ENCODE data around the gene DENND1A. TPM values are rescaled to one million over a fixed set of nuclear protein-coding genes. Genes with fewer than 3 reads are reported as not detected.

DENND1A gene
- total RNA-seq, 3 donors from 2014 or later: 18.4 to 21.3 (median 20.1) TPM

- intact Hi-C loops (cut with DNase I; ENCODE audit: low total_unique reads): no loop called here
Measured at GRCh38 chr9:123346026-123346425, 583.9 kb downstream of the DENND1A start.

GRCh38 chr9:123345567-123345955 is 584.4 kb downstream of the DENND1A start:
- Histone ChIP-seq H3K4me1 (no peaks in the 10 kb centered on the region), H3K27me3 (peaks cover 0 to 4% of the 10 kb centered on the region in 2 donors), H3K36me3 (no peaks in the 10 kb centered on the region), H3K4me3 (no peak overlapping the region), H3K9me3 (no peaks in the 10 kb centered on the region), H3K27ac (peak overlapping the region in 1 of 2 donors; percentile 18)
- intact Hi-C loops (cut with DNase I; ENCODE audit: low total_unique reads): no loop called here
- no peak for TF ChIP-seq CTCF (IDR thresholded peaks at IDR 0.05)
- no peak for DNase-seq (ENCODE audit: low spot score in 2 of 2)

More at GRCh38 chr9:123346026-123346425, 583.9 kb downstream of the DENND1A start:
- Histone ChIP-seq H3K27me3 (peaks cover 0 to 4% of the 10 kb centered on the region in 2 donors), H3K27ac (peak overlapping the region in 1 of 2 donors; percentile 18), H3K4me1 (no peaks in the 10 kb centered on the region), H3K36me3 (no peaks in the 10 kb centered on the region), H3K4me3 (no peak overlapping the region), H3K9me3 (no peaks in the 10 kb centered on the region)
- TF ChIP-seq POLR2AphosphoS5 (IDR thresholded peaks at IDR 0.05) (no peak), POLR2A (IDR thresholded peaks at IDR 0.05) (no peak), CTCF (IDR thresholded peaks at IDR 0.05) (no peak)
- no peak for DNase-seq (ENCODE audit: low spot score in 2 of 2)

- Histone ChIP-seq H3K4me1 (no peaks in the 10 kb centered on the region), H3K36me3 (no peaks in the 10 kb centered on the region), H3K9me3 (no peaks in the 10 kb centered on the region), H3K27ac (peak overlapping the region in 1 of 2 donors; percentile 64), H3K4me3 (no peak overlapping the region), H3K27me3 (peaks cover 0 to under 1% of the 10 kb centered on the region in 2 donors)
- TF ChIP-seq CTCF (IDR thresholded peaks at IDR 0.05): no peak
- TF ChIP-seq POLR2AphosphoS5 (IDR thresholded peaks at IDR 0.05): no peak
- TF ChIP-seq POLR2A (IDR thresholded peaks at IDR 0.05): no peak
- no peak for DNase-seq (ENCODE audit: low spot score in 2 of 2)
- intact Hi-C loops (cut with DNase I; ENCODE audit: low total_unique reads): no loop called here
Measured at GRCh38 chr9:123344192-123344949, 585.6 kb downstream of the DENND1A start.

- H3K27ac ChIP-seq: peak overlapping the region; percentile 44 to 64
- no peaks in the 10 kb centered on the region for H3K9me3 ChIP-seq
- no peak overlapping the region for H3K4me3 ChIP-seq
- TF ChIP-seq POLR2AphosphoS5 (IDR thresholded peaks at IDR 0.05) (no peak), POLR2A (IDR thresholded peaks at IDR 0.05) (no peak), CTCF (IDR thresholded peaks at IDR 0.05) (no peak)
- no peak for DNase-seq (ENCODE audit: low spot score in 2 of 2)
- no peaks in the 10 kb centered on the region for H3K4me1 ChIP-seq
- H3K27me3 ChIP-seq: no peaks in the 10 kb centered on the region
- no peaks in the 10 kb centered on the region for H3K36me3 ChIP-seq
- intact Hi-C loops (cut with DNase I; ENCODE audit: low total_unique reads): no loop called here
Measured at GRCh38 chr9:123343443-123344191, 586.3 kb downstream of the DENND1A start.

GRCh38 chr9:123342247-123342646 is 587.7 kb downstream of the DENND1A start:
- DNase-seq (ENCODE audit: low spot score in 2 of 2): no peak
- intact Hi-C loops (cut with DNase I; ENCODE audit: low total_unique reads): no loop called here
- Histone ChIP-seq H3K36me3 (no peaks in the 10 kb centered on the region), H3K4me3 (no peak overlapping the region), H3K27me3 (no peaks in the 10 kb centered on the region), H3K27ac (no peak overlapping the region), H3K4me1 (no peaks in the 10 kb centered on the region), H3K9me3 (no peaks in the 10 kb centered on the region)
- no peak for TF ChIP-seq POLR2A (IDR thresholded peaks at IDR 0.05)
- no peak for TF ChIP-seq POLR2AphosphoS5 (IDR thresholded peaks at IDR 0.05)
- TF ChIP-seq CTCF (IDR thresholded peaks at IDR 0.05): no peak
